IMR-90 (cell line): ENCODE measurements around the gene PIAS2. TPM values are rescaled to one million over a fixed set of nuclear protein-coding genes. Genes with fewer than 3 reads are reported as not detected.

Experiments
- ATAC-seq: fragments of 200-7000 bp; cut with Tn5 transposase; 2 replicates; pipeline ENCODE4 v1.9.1; 2020; ENCODE audit warnings: low read depth, mild to moderate bottlenecking, moderate library complexity
- BruUV-seq: library from RNA; stranded (reverse); fragments of 400-500 nt; replicated peaks from 2 replicates; lab custom pipeline; 2021; lab: Mats Ljungman, UMichigan
- CTCF ChIA-PET: fragments of 300-600 bp; formaldehyde crosslinking; extraction: SDS; loops from one replicate; lab custom pipeline; 2021; ENCODE audit warnings: antibody characterized with exemption; lab: Yijun Ruan, JAX
- POLR2A ChIA-PET: fragments of 300-600 bp; sonication (Branson Sonifier 250); formaldehyde crosslinking; loops from one replicate; lab custom pipeline; 2022; ENCODE audit warnings: antibody characterized with exemption; ENCODE audit not compliant: unreplicated experiment; lab: Charles Lee
- DNase-seq: peaks from one replicate; pipeline ENCODE4 v3.0.0; 2013
- H2AFZ ChIP-seq: replicated peaks from 2 replicates; pipeline ENCODE3; 2013; ENCODE audit warnings: low read length, mild to moderate bottlenecking; ENCODE audit not compliant: poor library complexity
- H2AK5ac ChIP-seq: 2 replicates; pipeline ENCODE4 v1.6.1; 2013; ENCODE audit warnings: low read depth, low read length, inconsistent platforms
- H2AK9ac ChIP-seq: replicated peaks from 2 replicates; pipeline ENCODE3; 2013; ENCODE audit warnings: mild to moderate bottlenecking, low read depth, low read length, moderate library complexity; ENCODE audit not compliant: poor library complexity
- H2BK120ac ChIP-seq: 2 replicates; pipeline ENCODE4 v1.6.1; 2013; ENCODE audit warnings: low read depth, low read length, inconsistent platforms
- H2BK15ac ChIP-seq: 3 replicates; pipeline ENCODE4 v1.6.1; 2013; ENCODE audit warnings: low read depth, low read length, inconsistent platforms
- H2BK20ac ChIP-seq: 2 replicates; pipeline ENCODE4 v1.6.1; 2013; ENCODE audit warnings: low read depth, mild to moderate bottlenecking, inconsistent platforms, low read length, moderate library complexity
- H2BK5ac ChIP-seq: 2 replicates; pipeline ENCODE4 v1.6.1; 2013; ENCODE audit warnings: mild to moderate bottlenecking, low read depth, low read length, inconsistent platforms; ENCODE audit not compliant: poor library complexity, severe bottlenecking
- H3K14ac ChIP-seq: replicated peaks from 2 replicates; pipeline ENCODE4 v1.6.1; 2013; ENCODE audit warnings: low read depth, low read length, inconsistent platforms
- H3K18ac ChIP-seq: 2 replicates; pipeline ENCODE4 v1.6.1; 2013; ENCODE audit warnings: low read depth, low read length, control low read depth
- H3K23ac ChIP-seq: 2 replicates; pipeline ENCODE4 v1.6.1; 2013; ENCODE audit warnings: low read depth, low read length, inconsistent platforms
- H3K27ac ChIP-seq: 2 replicates; pipeline ENCODE4 v1.5.1; 2013; ENCODE audit warnings: mild to moderate bottlenecking, control low read depth, low read length; ENCODE audit not compliant: insufficient read depth
- H3K27me3 ChIP-seq: 2 replicates; pipeline ENCODE4 v1.6.1; 2013; ENCODE audit warnings: low read length; ENCODE audit not compliant: control insufficient read depth, insufficient read depth
- H3K36me3 ChIP-seq: 2 replicates; pipeline ENCODE4 v1.6.1; 2013; ENCODE audit warnings: low read length, mixed read lengths; ENCODE audit not compliant: control insufficient read depth, insufficient read depth
- H3K4ac ChIP-seq: 2 replicates; pipeline ENCODE4 v1.6.1; 2013; ENCODE audit warnings: low read depth, low read length, inconsistent platforms
- H3K4me1 ChIP-seq: 2 replicates; pipeline ENCODE4 v1.6.1; 2013; ENCODE audit warnings: low read length, mixed read lengths; ENCODE audit not compliant: control insufficient read depth, insufficient read depth
- H3K4me2 ChIP-seq: 2 replicates; pipeline ENCODE4 v1.6.1; 2013; ENCODE audit warnings: low read depth, mild to moderate bottlenecking, control low read depth, low read length, moderate library complexity
- H3K4me3 ChIP-seq: 2 replicates; pipeline ENCODE4 v1.5.1; 2013; ENCODE audit warnings: low read depth, mild to moderate bottlenecking, control low read depth, low read length, moderate library complexity; ENCODE audit not compliant: insufficient read depth
- H3K56ac ChIP-seq: 2 replicates; pipeline ENCODE4 v1.6.1; 2013; ENCODE audit warnings: low read length, inconsistent platforms; ENCODE audit not compliant: insufficient read depth; ENCODE audit errors: extremely low read depth
- H3K79me1 ChIP-seq, 2 experiments: 2 replicates each; pipeline ENCODE4 v1.6.1; 2013; ENCODE audit warnings: low read length in 2 of 2, inconsistent platforms in 1 of 2, low read depth in 1 of 2
- H3K9ac ChIP-seq: 2 replicates; pipeline ENCODE4 v1.6.1; 2013; ENCODE audit warnings: low read depth, low read length, control low read depth
- H3K9me1 ChIP-seq: 2 replicates; pipeline ENCODE4 v1.6.1; 2013; ENCODE audit warnings: low read length, inconsistent platforms; ENCODE audit not compliant: insufficient read depth
- H3K9me3 ChIP-seq: 2 replicates; pipeline ENCODE4 v1.6.1; 2013; ENCODE audit warnings: low read length; ENCODE audit not compliant: control insufficient read depth, insufficient read depth
- H4K20me1 ChIP-seq: 2 replicates; pipeline ENCODE4 v1.6.1; 2013; ENCODE audit warnings: low read length, inconsistent platforms; ENCODE audit not compliant: insufficient read depth
- H4K5ac ChIP-seq: 2 replicates; pipeline ENCODE4 v1.6.1; 2013; ENCODE audit warnings: mild to moderate bottlenecking, low read depth, low read length, control low read depth
- H4K8ac ChIP-seq, 2 experiments: 2 replicates each; pipeline ENCODE4 v1.6.1; 2013; ENCODE audit warnings: low read depth in 2 of 2, low read length in 2 of 2, control low read depth in 1 of 2, inconsistent platforms in 1 of 2
- H4K91ac ChIP-seq: 2 replicates; pipeline ENCODE4 v1.6.1; 2013; ENCODE audit warnings: low read depth, low read length, inconsistent platforms; ENCODE audit not compliant: insufficient read depth
- CTCF ChIP-seq: conservative IDR thresholded peaks from 2 replicates; pipeline ENCODE4 v1.5.1; 2012; ENCODE audit warnings: mild to moderate bottlenecking, low read depth, low read length, improper control_type of control experiment
- RCOR1 ChIP-seq: IDR thresholded peaks from 2 replicates; pipeline ENCODE4 v1.6.1; 2012; ENCODE audit warnings: mild to moderate bottlenecking, low read length, improper control_type of control experiment; ENCODE audit not compliant: insufficient replicate concordance
- SMC3 ChIP-seq: fragments of 150-350 bp; IDR thresholded peaks from 2 replicates; pipeline ENCODE4 v1.6.1; 2016; ENCODE audit warnings: low read depth, mild to moderate bottlenecking, antibody characterized with exemption, low read length, moderate library complexity
- WGBS, 2 experiments: methylation state at CpG; one replicate each; pipeline versions ENCODE4 v1.1.5 to v1.1.7; 2013; ENCODE audit warnings: missing lambda C conversion rate in 2 of 2; ENCODE audit not compliant: insufficient read length in 1 of 2; ENCODE audit errors: extremely low coverage in 2 of 2; 5-methylcytosine and 5-hydroxymethylcytosine counted together
- dilution Hi-C: fragments of 300-500 bp; cut with HindIII; formaldehyde crosslinking; loops from one replicate; pipeline ENCODE4 v1.14.3; 2018; ENCODE audit warnings: low sequenced_read_pairs; ENCODE audit not compliant: unreplicated experiment
- in situ Hi-C: fragments of 300-500 bp; cut with MboI; formaldehyde crosslinking; loops from 3 replicates; pipeline ENCODE4 v1.14.3; 2019; ENCODE audit warnings: low sequenced_read_pairs, inconsistent platforms, mixed read lengths
- intact Hi-C: fragments of 100-400 bp; cut with micrococcal nuclease; formaldehyde crosslinking; loops from 2 replicates; pipeline ENCODE4 v1.10.0; 2022
- polyA plus RNA-seq, 3 experiments: library from polyadenylated mRNA; depleted of rRNA; stranded (reverse); fragments of >200 nt; gene quantifications; 2 replicates each; pipeline ENCODE4 v1.2.3, GENCODE V29; 2012; ENCODE audit warnings: low replicate concordance in 1 of 3
- total RNA-seq: library from RNA; depleted of rRNA; stranded (reverse); fragments of >200 nt; gene quantifications from 2 replicates; pipeline ENCODE4 v1.2.3, GENCODE V29; 2012

Gene PIAS2
- total and polyA plus RNA-seq, 2 of the 4 experiments (the other 2 are of a cell fraction), result 15.1 to 28.9 TPM

- no peaks in the 10 kb centered on the region for H4K20me1 ChIP-seq
- in situ Hi-C loops, result no loop called here
Measured at GRCh38 chr18:46950064-46950656, 32.9 kb upstream of the PIAS2 start.

More at GRCh38 chr18:46950064-46950656, 32.9 kb upstream of the PIAS2 start:
- Histone ChIP-seq H3K9me3 (no peaks in the 10 kb centered on the region), H4K8ac (no peak overlapping the region), H4K91ac (no peak overlapping the region), H3K4me1 (no peaks in the 10 kb centered on the region), H2BK120ac (no peak overlapping the region), H3K4me2 (no peak overlapping the region), H3K4ac (no peak overlapping the region), H3K79me1 (no peaks in the 10 kb centered on the region), H3K9ac (no peak overlapping the region), H3K9me1 (no peaks in the 10 kb centered on the region), H3K56ac (no peak overlapping the region), H2BK15ac (no peak overlapping the region), H2AK5ac (no peak overlapping the region), H3K18ac (no peak overlapping the region), H3K27me3 (no peaks in the 10 kb centered on the region), H2BK20ac (no peak overlapping the region), H3K36me3 (no peaks in the 10 kb centered on the region), H3K4me3 (no peak overlapping the region), H4K5ac (no peak overlapping the region), H2AK9ac (no peak overlapping the region), H2AFZ (no peak overlapping the region), H3K27ac (no peak overlapping the region), H3K23ac (no peak overlapping the region), H3K14ac (no peak overlapping the region), H2BK5ac (no peak overlapping the region)
- BruUV-seq, result no TSS peak
- ATAC-seq (no peak), DNase-seq (no peak)
- dilution Hi-C loops, result no loop called here
- intact Hi-C loops, result no loop called here
- TF ChIP-seq CTCF (peak; percentile 33), SMC3 (no peak), RCOR1 (no peak)
- CTCF ChIA-PET, result no interaction called here
- WGBS, 2 experiments, result 60% methylated on average over 2 of the region's 5 CpGs; no CpG with 5 or more reads in 1 of the 2 experiments
- POLR2A ChIA-PET, result no interaction called here
